ENCODE results near the gene ORM1. TPM values are rescaled to one million over a fixed set of nuclear protein-coding genes. Genes with fewer than 3 reads are reported as not detected.

ORM1 gene
- total and polyA plus RNA-seq, 2 of the 8 experiments (the other 6 are each of a cell fraction or from before 2014, with no cell fraction given), result 0.32 TPM; not detected in 1

- H3K79me2 ChIP-seq (ENCODE audit: control insufficient read depth in 1 of 2, insufficient read depth in 2 of 2, low read length in 2 of 2), result no peaks in the 10 kb centered on the region
- H2BK5ac ChIP-seq (ENCODE audit: low read depth, low read length), result no peak overlapping the region
- no peak overlapping the region for H4K8ac ChIP-seq (ENCODE audit: extremely low read depth, insufficient read depth, low read length)
- H2BK20ac ChIP-seq (ENCODE audit: low read length), result no peak overlapping the region
- no peak overlapping the region for H2AFZ ChIP-seq (ENCODE audit: low read length)
- H3K36me3 ChIP-seq (ENCODE audit: control insufficient read depth in 2 of 4, insufficient read depth in 4 of 4, low read length in 3 of 4), result peaks cover 13 to 63% (median 42%) of the 10 kb centered on the region in 4 experiments
- POLR2A ChIA-PET (ENCODE audit: partially characterized antibody), result interaction anchor here (1.0 to 2.1 kb wide), 7 partner anchors 11 to 29 kb away, joined by 3 to 8 read pairs (median 4); no protein-coding TSS in a partner anchor
- CTCF ChIA-PET (ENCODE audit: partially characterized antibody), result interaction anchor here (0.8 to 1.7 kb wide), 6 partner anchors 9 to 297 kb away, joined by 3 to 5 read pairs (median 4); no protein-coding TSS in a partner anchor
- H2AK5ac ChIP-seq (ENCODE audit: low read depth, low read length), result no peak overlapping the region
- H3K9me3 ChIP-seq (ENCODE audit: insufficient read depth in 2 of 2, low read depth in 1 of 2, low read length in 1 of 2), result no peaks in the 10 kb centered on the region
- H3K79me1 ChIP-seq (ENCODE audit: low read depth, low read length), result no peaks in the 10 kb centered on the region
- H3K23me2 ChIP-seq (ENCODE audit: low read depth, low read length), result no peaks in the 10 kb centered on the region
- no peak overlapping the region for H3K27ac ChIP-seq (ENCODE audit: low read depth, low read length)
- WGBS, 2 experiments (ENCODE audit: extremely low coverage in 1 of 2, insufficient coverage in 1 of 2, insufficient read length in 1 of 2, insufficient replicate concordance in 2 of 2, low coverage in 1 of 2, low lambda C conversion rate in 2 of 2, missing lambda C conversion rate in 1 of 2), result 82% methylated on average over 6 of the region's 6 CpGs; no CpG with 5 or more reads in 1 of the 2 experiments
- peaks cover 0 to 5% of the 10 kb centered on the region in 2 experiments for H4K20me1 ChIP-seq (replicated peaks in 1 of 2; ENCODE audit: control insufficient read depth in 1 of 2, insufficient read depth in 2 of 2, low read length in 2 of 2)
- no peak overlapping the region for H4K5ac ChIP-seq (ENCODE audit: insufficient read length, low read depth, low read length)
- no peak overlapping the region for H2BK15ac ChIP-seq (ENCODE audit: low read length)
- no peak overlapping the region for H3K9ac ChIP-seq (replicated peaks in 1 of 4; ENCODE audit: extremely low read depth in 1 of 4, low read depth in 3 of 4, low read length in 3 of 4)
- H4K91ac ChIP-seq (replicated peaks; ENCODE audit: insufficient read length, low read length), result no peak overlapping the region
- H2BK12ac ChIP-seq (ENCODE audit: low read depth, low read length), result no peak overlapping the region
- H3K4me3 ChIP-seq (ENCODE audit: extremely low read depth in 1 of 4, insufficient read depth in 2 of 4, low read depth in 3 of 4, low read length in 4 of 4), result no peak overlapping the region
- no peaks in the 10 kb centered on the region for H3K4me1 ChIP-seq (replicated peaks in 1 of 4; ENCODE audit: control insufficient read depth in 3 of 4, insufficient read depth in 4 of 4, low read length in 3 of 4)
- no peak overlapping the region for H3K56ac ChIP-seq (replicated peaks; ENCODE audit: insufficient read length, low read depth, low read length)
- H2BK120ac ChIP-seq (replicated peaks; ENCODE audit: low read depth, low read length), result no peak overlapping the region
- no peak overlapping the region for H3K18ac ChIP-seq (ENCODE audit: extremely low read depth, low read length)
- no peak for FAIRE-seq
- H3K27me3 ChIP-seq (replicated peaks in 1 of 4; ENCODE audit: control insufficient read depth in 3 of 4, extremely low read depth in 1 of 4, insufficient read depth in 3 of 4, low read length in 3 of 4), result no peaks in the 10 kb centered on the region
- no peak overlapping the region for H3K23ac ChIP-seq (ENCODE audit: insufficient read length)
- DNase-seq (ENCODE audit: low read depth in 1 of 2, low spot score in 2 of 2), result no peak
- H3K4me2 ChIP-seq (ENCODE audit: insufficient read depth in 1 of 2, low read depth in 2 of 2, low read length in 2 of 2), result no peak overlapping the region
- no peak overlapping the region for H3K14ac ChIP-seq (ENCODE audit: insufficient read length)
- no peak overlapping the region for H3K4ac ChIP-seq (replicated peaks; ENCODE audit: insufficient read length, low read depth, low read length)
- TF ChIP-seq SUZ12 (IDR thresholded peaks at IDR 0.05; ENCODE audit: low read length) (no peak), CEBPB (IDR thresholded peaks at IDR 0.05; ENCODE audit: low read depth, low read length) (no peak), SIX5 (IDR thresholded peaks at IDR 0.05; ENCODE audit: low read depth, low read length) (no peak), NRF1 (IDR thresholded peaks at IDR 0.05; ENCODE audit: low read depth, low read length) (no peak), ASH2L (IDR thresholded peaks at IDR 0.05; ENCODE audit: low read length) (no peak), HDAC6 (IDR thresholded peaks at IDR 0.05; ENCODE audit: low read depth, low read length) (no peak), RNF2 (IDR thresholded peaks at IDR 0.05; ENCODE audit: borderline replicate concordance, low read depth, low read length, missing control alignments, poor library complexity, severe bottlenecking) (no peak), SP2 (IDR thresholded peaks at IDR 0.05; ENCODE audit: low read length) (no peak), TEAD4 (IDR thresholded peaks at IDR 0.05; ENCODE audit: low read depth, low read length) (no peak)
- TF ChIP-seq, protein P1, sequence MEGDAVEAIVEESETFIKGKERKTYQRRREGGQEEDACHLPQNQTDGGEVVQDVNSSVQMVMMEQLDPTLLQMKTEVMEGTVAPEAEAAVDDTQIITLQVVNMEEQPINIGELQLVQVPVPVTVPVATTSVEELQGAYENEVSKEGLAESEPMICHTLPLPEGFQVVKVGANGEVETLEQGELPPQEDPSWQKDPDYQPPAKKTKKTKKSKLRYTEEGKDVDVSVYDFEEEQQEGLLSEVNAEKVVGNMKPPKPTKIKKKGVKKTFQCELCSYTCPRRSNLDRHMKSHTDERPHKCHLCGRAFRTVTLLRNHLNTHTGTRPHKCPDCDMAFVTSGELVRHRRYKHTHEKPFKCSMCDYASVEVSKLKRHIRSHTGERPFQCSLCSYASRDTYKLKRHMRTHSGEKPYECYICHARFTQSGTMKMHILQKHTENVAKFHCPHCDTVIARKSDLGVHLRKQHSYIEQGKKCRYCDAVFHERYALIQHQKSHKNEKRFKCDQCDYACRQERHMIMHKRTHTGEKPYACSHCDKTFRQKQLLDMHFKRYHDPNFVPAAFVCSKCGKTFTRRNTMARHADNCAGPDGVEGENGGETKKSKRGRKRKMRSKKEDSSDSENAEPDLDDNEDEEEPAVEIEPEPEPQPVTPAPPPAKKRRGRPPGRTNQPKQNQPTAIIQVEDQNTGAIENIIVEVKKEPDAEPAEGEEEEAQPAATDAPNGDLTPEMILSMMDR (IDR thresholded peaks at IDR 0.05; ENCODE audit: control extremely low read depth in 1 of 3, insufficient read depth in 1 of 3, low read depth in 1 of 3, low read length in 3 of 3), result no peak
- TF ChIP-seq, protein P2, sequence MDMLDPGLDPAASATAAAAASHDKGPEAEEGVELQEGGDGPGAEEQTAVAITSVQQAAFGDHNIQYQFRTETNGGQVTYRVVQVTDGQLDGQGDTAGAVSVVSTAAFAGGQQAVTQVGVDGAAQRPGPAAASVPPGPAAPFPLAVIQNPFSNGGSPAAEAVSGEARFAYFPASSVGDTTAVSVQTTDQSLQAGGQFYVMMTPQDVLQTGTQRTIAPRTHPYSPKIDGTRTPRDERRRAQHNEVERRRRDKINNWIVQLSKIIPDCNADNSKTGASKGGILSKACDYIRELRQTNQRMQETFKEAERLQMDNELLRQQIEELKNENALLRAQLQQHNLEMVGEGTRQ (IDR thresholded peaks at IDR 0.05; ENCODE audit: low read length), result no peak
These were observed 33.9 kb downstream of the ORM1 start for GRCh38 chr9:114356792-114357191.

Measured in H1 (cell line).